Activated naive CD4-positive, alpha-beta T cell (primary cell): ENCODE measurements around the gene COA7.
"Not testable (repeated sequence)": the region's sequence is repeated elsewhere in the genome, so short reads cannot be mapped to it uniquely, and the experiment has no call there.

ENCODE experiments used
- DNase-seq, 4 experiments: peaks; one replicate each; lab custom pipeline; 2025; lab: John Stamatoyannopoulos, UW

The COA7 gene

DNA sequence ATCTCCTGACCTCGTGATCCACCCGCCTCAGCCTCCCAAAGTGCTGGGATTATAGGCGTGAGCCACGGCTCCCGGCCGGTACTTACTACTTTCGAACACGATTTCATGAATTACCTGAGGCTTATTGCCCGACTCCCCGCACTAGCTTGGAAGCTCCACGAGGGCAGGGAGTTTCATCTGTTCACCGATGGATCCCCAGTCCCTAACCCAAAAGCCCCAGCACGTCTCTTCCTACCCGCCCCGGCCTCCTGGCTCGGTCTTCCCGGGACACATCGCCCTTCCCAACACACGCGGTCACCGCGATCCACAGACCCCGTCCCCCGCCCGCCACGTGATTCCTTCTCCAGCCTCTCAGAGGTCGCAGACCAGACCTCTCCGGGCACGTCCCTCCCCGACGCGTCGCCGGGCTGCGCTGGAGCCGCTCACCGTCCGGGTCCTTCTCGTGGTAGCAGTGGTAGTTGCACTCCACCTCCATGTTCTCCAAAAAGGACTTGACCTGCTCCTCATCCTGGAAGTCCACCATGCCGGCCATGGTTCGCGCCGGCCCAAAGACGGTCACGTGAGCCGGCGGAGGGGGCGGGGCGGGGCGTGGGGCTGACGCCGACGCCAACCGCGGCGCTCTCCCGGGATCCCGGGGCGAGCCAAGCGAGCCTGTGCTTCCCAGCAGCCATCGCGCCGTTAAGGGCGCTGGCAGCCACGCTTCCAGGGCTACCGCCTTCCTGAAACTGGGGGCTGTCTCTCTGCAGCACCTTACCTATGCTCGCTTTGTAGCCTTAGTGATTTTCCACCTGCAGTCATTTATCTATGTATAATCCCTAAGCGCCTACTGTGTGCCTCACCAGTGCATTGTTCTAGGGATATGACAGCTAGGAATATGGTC lies at the start of gene COA7:
TSS of gene COA7 (minus strand) at position 553 of the 880 bp plus-strand sequence. CDS start at position 532, 21 bp downstream.
- peak; percentile 12 to 40 (median 31) for DNase-seq

DNA sequence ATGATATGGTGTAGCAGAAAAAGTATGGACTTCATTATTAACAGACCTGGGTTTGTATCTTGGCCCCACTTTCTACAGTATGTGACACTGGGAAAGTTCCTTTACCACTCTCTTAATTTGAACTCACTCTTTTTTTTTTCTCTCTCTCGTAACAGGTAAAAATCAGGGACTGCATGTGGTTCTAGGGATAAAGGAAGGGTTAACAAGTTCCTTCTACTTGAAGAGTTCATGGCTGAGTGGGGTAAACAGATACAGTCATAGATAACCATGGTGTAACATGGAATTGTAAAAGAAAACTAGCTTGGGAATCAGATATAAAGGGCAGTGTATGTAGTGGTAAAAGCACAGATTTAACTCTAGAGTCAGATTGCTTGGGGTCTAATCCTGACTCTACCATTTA lies 49.3 kb upstream of the COA7 start:
- no peak for DNase-seq

- DNase-seq: no peak
Observed at GRCh38 chr1:52746189-52746588, 48.0 kb upstream of the COA7 start.

DNA sequence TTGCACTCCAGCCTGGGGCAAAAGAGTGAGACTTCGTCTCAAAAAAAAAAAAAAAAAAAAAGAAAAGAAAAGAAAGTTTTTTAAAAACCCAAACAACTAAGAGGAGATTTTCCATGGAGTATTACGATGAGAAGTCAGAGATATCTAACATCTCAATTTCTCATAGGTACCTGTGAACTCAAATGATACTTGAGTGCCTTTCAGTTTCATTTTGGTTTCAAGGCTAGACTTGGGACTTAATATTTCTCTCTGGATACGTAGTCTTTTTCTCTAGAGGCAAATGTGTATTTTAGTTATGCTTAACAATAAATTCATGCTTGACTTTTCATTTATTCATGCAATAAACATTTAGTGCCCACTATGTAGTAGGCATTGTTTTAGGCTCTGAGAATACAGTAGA lies 43.1 kb upstream of the COA7 start:
- DNase-seq: no peak

- no peak for DNase-seq
Observed at GRCh38 chr1:52739699-52740467, 41.7 kb upstream of the COA7 start.

GRCh38 chr1:52738893-52739292 lies 40.7 kb upstream of the COA7 start:
- no peak for DNase-seq

DNA sequence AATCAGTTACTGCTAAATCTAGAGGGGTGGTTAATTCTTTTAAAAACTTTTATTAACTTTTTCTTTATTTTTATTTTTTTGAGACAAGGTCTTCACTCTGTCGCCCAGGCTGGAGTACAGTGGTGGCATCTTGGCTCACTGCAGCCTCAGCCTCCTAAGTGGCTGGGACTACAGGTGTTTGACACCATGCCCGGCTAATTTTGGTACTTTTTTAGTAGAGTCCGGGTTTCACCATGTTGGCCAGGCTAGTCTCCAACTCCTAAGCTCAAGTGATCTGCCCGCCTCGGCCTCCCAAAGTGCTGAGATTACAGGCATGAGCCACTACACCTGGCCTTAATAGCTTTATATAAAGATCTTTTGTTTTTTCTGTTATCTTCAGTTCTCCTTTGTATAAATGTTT lies 40.0 kb upstream of the COA7 start:
- DNase-seq: no peak

GRCh38 chr1:52735371-52735770 lies 37.2 kb upstream of the COA7 start:
- DNase-seq: not testable (repeated sequence)

DNA sequence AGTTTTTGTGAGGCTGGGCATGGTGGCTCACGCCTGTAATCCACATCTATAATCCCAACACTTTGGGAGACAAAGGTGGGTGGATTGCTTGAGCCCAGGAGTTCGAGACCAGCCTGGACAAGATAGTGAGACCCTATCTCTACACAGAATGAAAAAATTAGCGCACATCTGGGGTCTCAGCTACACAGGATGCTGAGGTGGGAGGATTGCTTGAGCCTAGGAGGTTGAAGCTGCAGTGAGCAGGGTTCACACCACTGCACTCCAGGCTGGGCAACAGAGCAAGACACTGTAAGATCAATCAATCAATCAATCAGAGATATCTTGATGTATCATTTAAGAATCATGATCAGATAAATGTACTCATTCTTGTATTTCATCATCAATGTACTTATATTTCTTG lies 35.2 kb upstream of the COA7 start:
- no peak for DNase-seq

- DNase-seq: no peak
Observed at GRCh38 chr1:52727956-52728656, 30.0 kb upstream of the COA7 start.

DNA sequence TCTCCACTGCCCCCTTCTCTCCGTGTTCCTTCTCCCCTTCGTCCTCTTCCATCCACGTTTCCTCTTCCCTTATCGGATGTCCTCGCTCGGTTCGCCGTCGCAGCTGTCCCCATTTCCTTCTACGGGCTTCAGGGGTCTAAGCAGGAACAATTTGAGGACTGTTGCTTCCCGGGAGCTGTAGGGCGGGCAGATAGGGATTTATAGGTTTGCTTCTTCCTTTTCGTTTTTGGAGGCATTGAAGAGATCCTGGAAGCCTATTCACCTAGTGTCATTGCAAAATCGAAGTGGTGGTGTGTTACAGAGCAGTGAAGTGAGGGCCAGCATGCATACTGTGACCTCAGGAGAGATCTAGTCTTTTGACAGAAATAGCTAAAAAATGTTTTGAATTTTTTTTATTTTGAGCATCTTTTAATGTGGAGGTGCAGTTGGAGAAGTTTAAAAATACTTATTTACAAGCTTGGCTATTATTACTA lies 29.0 kb upstream of the COA7 start:
- DNase-seq: no peak

- DNase-seq: peak; percentile 79 to 92 (median 86)
Observed at GRCh38 chr1:52726265-52727113, 28.3 kb upstream of the COA7 start, which contains the start of gene ZYG11B. Gene ZYG11B (plus strand): TSS chr1:52726453. CDS start chr1:52726654, 201 bp downstream.

GRCh38 chr1:52725903-52726264 lies 27.7 kb upstream of the COA7 start:
- DNase-seq: no peak

DNA sequence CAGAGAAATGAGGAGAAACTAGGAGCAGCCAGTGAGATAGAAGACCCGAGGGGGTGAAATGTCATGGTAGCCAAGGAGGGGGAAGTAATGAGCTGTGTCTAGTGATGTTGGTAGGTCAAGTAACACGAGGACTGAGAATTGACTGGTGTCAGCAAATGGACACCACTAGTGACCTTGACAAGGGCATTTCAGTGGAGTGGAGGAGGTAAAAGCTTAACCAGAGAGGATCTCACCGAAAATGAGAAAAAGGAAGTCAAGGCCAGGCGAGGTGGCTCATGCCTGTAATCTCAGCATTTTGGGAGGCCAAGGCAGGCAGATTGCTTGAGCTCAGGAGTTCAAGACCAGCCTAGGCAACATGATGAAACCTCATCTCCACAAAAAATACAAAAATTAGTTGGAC lies 25.1 kb upstream of the COA7 start:
- DNase-seq: no peak

DNA sequence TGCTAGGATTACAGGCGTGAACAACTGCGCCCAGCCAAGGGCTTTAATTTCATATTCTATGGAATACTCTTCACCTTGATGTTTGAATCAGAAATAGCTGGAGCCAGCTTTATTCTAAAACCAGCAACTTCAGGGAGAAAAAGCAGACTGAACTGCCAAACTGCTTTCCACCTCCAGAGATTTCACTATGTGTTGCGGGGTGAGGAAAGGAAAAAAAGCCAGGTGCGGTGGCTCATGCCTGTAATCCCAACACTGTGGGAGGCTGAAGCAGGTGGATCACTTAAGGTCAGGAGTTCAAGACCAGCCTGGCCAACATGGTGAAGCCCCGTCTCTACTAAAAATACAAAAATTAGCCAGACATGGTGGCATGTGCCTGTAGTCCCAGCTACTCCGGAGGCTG lies 17.1 kb upstream of the COA7 start:
- not testable (repeated sequence) for DNase-seq

DNA sequence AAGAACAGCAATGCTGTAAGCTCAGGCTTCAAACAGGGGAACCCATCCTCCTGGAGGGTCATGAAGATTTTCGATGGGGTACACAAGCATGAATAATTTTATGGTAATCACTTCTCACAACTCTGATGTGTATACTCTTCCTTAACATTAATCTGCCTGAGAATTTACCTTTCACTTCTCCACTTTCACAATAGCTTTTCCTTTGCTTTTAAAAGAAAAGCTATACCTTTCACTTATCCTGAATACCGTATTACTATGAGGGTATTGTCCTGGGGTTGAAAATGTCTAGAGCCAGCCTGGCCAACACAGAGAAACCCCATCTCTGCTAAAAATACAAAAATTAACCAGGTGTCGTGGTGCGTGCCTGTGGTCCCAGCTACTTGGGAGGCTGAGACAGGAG lies 15.4 kb upstream of the COA7 start:
- no peak for DNase-seq

DNA sequence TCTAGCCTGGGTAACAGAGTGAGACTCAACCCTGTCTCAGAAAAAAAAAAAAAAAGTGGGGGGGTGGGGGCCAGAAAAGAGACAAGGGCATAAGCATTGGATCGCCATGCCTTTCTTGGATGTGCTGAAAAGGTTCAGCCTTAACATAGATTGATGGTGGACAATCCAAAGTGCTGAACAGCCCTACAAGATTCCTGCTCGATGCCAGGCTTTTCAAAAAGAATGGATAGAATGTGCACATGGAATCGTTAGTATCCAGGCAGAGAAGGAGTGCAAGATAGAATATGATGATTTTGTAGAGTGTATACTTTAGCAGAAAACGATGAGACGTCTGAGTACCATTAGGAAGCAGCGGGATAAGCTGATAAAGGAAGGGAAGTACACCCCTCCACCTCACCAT lies 10.9 kb upstream of the COA7 start:
- no peak for DNase-seq

- no peak for DNase-seq
Observed at GRCh38 chr1:52707927-52708655, 9.9 kb upstream of the COA7 start.

GRCh38 chr1:52706941-52707926 lies 9.1 kb upstream of the COA7 start:
- no peak for DNase-seq
